Osteoblast (primary cell): ENCODE measurements around the gene PPP1R18. TPM values are rescaled to one million over a fixed set of nuclear protein-coding genes. Genes with fewer than 3 reads are reported as not detected.
"Not testable (repeated sequence)": the region's sequence is repeated elsewhere in the genome, so short reads cannot be mapped to it uniquely, and the experiment has no call there.

Experiments
- DNase-seq: peaks from one replicate; pipeline ENCODE4 v3.0.0; 2011; ENCODE audit warnings: low spot score, mixed read lengths; ENCODE audit not compliant: insufficient read length; ENCODE audit errors: missing footprints
- H2AFZ ChIP-seq: 2 replicates; pipeline ENCODE4 v1.6.0; 2011; ENCODE audit warnings: mild to moderate bottlenecking, low read length
- H3K27ac ChIP-seq: 2 replicates; pipeline ENCODE4 v1.5.1; 2011; ENCODE audit warnings: mild to moderate bottlenecking, low read depth, low read length, moderate library complexity
- H3K27me3 ChIP-seq: 2 replicates; pipeline ENCODE4 v1.6.0; 2012; ENCODE audit warnings: mild to moderate bottlenecking, control low read depth, inconsistent platforms, low read length, moderate library complexity; ENCODE audit not compliant: insufficient read depth
- H3K36me3 ChIP-seq: 2 replicates; pipeline ENCODE4 v1.5.1; 2011; ENCODE audit warnings: mild to moderate bottlenecking, low read length, control low read depth, moderate library complexity; ENCODE audit not compliant: insufficient read depth
- H3K4me1 ChIP-seq: 2 replicates; pipeline ENCODE4 v1.5.1; 2011; ENCODE audit warnings: mild to moderate bottlenecking, low read length, control low read depth, moderate library complexity; ENCODE audit not compliant: insufficient read depth
- H3K4me2 ChIP-seq: 2 replicates; pipeline ENCODE4 v1.6.0; 2011; ENCODE audit warnings: mild to moderate bottlenecking, low read length; ENCODE audit not compliant: insufficient read depth
- H3K4me3 ChIP-seq: fragments of 200-600 bp; sonication (generic); 3 replicates; pipeline ENCODE4 v1.5.1; 2012; ENCODE audit warnings: mild to moderate bottlenecking, low read length, inconsistent platforms; ENCODE audit not compliant: insufficient read depth
- H3K79me2 ChIP-seq: 2 replicates; pipeline ENCODE4 v1.6.0; 2012; ENCODE audit warnings: mild to moderate bottlenecking, low read length, control low read depth, inconsistent platforms; ENCODE audit not compliant: insufficient read depth
- H3K9me3 ChIP-seq: 2 replicates; pipeline ENCODE4 v1.5.1; 2011; ENCODE audit warnings: low read depth, low read length, control low read depth
- H4K20me1 ChIP-seq: 2 replicates; pipeline ENCODE4 v1.6.0; 2012; ENCODE audit warnings: mild to moderate bottlenecking, low read length, control low read depth; ENCODE audit not compliant: insufficient read depth
- total RNA-seq: library from RNA; depleted of rRNA; stranded (reverse); fragments of >200 nt; gene quantifications from 2 replicates; pipeline ENCODE4 v1.2.3, GENCODE V29; 2012
- TF ChIP-seq, protein P1 (sequence below): IDR thresholded peaks from 2 replicates; pipeline ENCODE4 v1.5.1; 2011; ENCODE audit warnings: mild to moderate bottlenecking, low read depth, low read length, moderate library complexity; ENCODE audit errors: extremely low read depth

Gene PPP1R18
- total RNA-seq, 1 donor = 62.6 TPM

DNA sequence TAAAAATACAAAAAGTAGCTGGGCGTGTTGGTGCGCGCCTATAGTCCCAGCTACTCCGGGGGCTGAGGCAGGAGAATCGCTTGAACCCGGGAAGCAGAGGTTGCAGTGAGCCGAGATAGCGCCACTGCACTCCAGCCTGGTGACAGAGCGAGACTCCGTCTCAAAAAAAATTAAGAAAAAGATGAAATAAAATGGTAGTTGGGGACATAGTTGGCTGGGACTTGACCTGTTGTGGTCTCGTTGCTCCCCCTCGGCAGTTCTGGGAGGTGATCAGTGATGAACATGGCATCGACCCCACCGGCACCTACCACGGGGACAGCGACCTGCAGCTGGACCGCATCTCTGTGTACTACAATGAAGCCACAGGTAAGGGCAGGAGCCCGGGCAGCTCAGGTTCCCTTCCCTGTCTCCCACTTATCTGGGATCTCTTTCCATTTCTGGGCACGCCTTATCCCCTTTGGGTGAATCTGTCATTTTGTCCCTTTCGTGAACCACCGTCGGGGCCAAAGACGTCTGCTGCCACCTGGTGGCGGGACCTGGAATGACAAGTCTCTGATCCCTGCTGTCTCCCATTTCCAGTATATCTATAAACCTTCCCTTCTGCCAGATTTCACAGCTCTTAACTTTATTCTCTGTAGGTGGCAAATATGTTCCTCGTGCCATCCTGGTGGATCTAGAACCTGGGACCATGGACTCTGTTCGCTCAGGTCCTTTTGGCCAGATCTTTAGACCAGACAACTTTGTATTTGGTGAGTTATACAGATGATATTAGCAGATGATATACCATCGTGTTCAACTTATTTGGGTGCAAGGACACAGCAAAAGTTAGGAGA lies 36.1 kb upstream of the PPP1R18 start:
- Histone ChIP-seq H3K36me3 (peaks cover 50% of the 10 kb centered on the region), H2AFZ (no peak overlapping the region), H3K9me3 (no peaks in the 10 kb centered on the region), H3K27me3 (no peaks in the 10 kb centered on the region), H3K79me2 (peaks cover 62% of the 10 kb centered on the region), H3K4me3 (peak overlapping the region; percentile 93), H3K27ac (peak overlapping the region; percentile 83), H3K4me1 (peaks cover 48% of the 10 kb centered on the region), H3K4me2 (peak overlapping the region; percentile 93), H4K20me1 (peaks cover 41% of the 10 kb centered on the region)
- TF ChIP-seq, protein P1, sequence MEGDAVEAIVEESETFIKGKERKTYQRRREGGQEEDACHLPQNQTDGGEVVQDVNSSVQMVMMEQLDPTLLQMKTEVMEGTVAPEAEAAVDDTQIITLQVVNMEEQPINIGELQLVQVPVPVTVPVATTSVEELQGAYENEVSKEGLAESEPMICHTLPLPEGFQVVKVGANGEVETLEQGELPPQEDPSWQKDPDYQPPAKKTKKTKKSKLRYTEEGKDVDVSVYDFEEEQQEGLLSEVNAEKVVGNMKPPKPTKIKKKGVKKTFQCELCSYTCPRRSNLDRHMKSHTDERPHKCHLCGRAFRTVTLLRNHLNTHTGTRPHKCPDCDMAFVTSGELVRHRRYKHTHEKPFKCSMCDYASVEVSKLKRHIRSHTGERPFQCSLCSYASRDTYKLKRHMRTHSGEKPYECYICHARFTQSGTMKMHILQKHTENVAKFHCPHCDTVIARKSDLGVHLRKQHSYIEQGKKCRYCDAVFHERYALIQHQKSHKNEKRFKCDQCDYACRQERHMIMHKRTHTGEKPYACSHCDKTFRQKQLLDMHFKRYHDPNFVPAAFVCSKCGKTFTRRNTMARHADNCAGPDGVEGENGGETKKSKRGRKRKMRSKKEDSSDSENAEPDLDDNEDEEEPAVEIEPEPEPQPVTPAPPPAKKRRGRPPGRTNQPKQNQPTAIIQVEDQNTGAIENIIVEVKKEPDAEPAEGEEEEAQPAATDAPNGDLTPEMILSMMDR = peak; percentile 95
- DNase-seq = peak; percentile 94

GRCh38 chr6:30722025-30722279 lies 35.5 kb upstream of the PPP1R18 start:
- not testable (repeated sequence) for H3K9me3 ChIP-seq, H2AFZ ChIP-seq, DNase-seq, H3K27me3 ChIP-seq
- Histone ChIP-seq H3K27ac (peak overlapping the region; percentile 83), H3K36me3 (peaks cover 45% of the 10 kb centered on the region), H3K4me2 (peak overlapping the region; percentile 93), H3K4me1 (peaks cover 48% of the 10 kb centered on the region), H3K4me3 (peak overlapping the region; percentile 93), H4K20me1 (peaks cover 41% of the 10 kb centered on the region), H3K79me2 (peaks cover 63% of the 10 kb centered on the region)

DNA sequence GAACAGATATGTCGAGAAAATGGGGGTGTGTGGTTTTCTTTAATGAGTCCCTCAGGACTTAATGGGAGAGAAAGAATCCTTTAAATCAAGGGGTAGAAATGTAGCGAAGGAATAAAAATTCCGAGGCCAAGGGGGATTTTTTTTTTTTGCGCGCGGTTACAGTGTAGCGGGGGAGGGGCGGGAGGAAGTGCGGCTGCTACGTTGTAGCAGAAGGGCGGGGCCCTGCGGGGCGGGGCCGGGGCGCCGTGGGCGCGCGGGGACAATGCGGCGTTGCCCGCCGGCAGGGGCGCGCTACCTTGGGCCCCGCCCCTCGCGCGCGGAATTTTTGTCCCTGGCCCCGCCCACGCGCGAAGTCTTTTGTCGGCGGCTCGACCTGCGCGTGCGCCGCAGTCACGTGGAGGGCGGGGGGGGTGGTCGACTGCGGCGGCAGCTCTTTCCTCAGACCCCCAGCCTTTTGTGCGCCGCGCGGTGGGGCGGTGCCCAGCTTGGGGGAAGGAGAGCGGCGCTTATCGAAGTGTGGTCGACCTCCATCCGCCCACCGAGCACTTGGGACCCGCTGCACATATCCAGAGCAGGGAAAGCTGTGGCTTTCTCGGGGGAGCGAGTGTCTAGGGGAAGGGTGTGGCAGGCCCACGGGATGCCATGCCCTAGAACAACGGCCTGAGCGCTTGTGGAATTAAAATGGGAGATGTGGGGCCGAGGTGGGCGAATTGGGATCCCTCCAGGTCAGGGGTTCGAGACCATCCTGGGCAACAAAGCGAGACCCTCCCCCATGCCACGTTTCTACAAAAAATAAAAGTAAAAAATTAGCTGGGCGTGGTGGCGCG lies 35.0 kb upstream of the PPP1R18 start:
- Histone ChIP-seq H3K27me3 (no peaks in the 10 kb centered on the region), H3K9me3 (no peaks in the 10 kb centered on the region), H3K27ac (peak overlapping the region; percentile 87), H3K4me1 (peaks cover 52% of the 10 kb centered on the region), H3K4me2 (peak overlapping the region; percentile 93), H3K79me2 (peaks cover 69% of the 10 kb centered on the region), H4K20me1 (peaks cover 41% of the 10 kb centered on the region), H2AFZ (no peak overlapping the region), H3K36me3 (peaks cover 43% of the 10 kb centered on the region), H3K4me3 (peak overlapping the region; percentile 93)
- peak; percentile 96 for DNase-seq
- TF ChIP-seq, protein P1 = no peak

DNA sequence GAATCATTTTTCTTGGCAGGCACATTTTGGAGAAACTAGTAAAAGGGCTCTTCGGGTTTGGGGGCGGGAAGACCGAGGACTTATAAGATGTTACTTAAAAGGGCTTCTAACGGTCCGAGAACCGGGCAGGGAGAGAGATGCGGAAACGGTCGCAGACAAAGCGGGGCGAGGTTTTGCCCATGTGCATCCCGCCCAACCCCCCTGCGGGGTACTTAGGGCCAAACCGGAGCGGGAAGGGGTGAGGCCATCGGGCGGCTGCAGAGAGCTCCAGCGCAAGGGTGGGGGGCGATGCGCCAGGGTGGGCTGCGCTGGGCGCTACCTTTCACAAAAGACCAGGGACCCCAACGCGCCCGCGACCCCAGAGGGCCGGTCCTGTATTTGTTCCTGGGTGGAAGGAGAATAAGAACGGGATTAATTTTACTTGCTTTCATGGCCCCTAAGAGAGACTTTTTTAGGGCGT lies 34.3 kb upstream of the PPP1R18 start:
- DNase-seq = peak; percentile 83
- Histone ChIP-seq H3K4me3 (peak overlapping the region; percentile 93), H4K20me1 (peaks cover 40% of the 10 kb centered on the region), H3K9me3 (no peaks in the 10 kb centered on the region), H2AFZ (no peak overlapping the region), H3K79me2 (peaks cover 72% of the 10 kb centered on the region), H3K27me3 (no peaks in the 10 kb centered on the region), H3K4me1 (peaks cover 49% of the 10 kb centered on the region), H3K36me3 (peaks cover 42% of the 10 kb centered on the region), H3K27ac (peak overlapping the region; percentile 87), H3K4me2 (peak overlapping the region; percentile 91)
- TF ChIP-seq, protein P1 = no peak
